Bronchial epithelial cell (primary cell): ENCODE measurements around the gene DUSP6. TPM values are rescaled to one million over a fixed set of nuclear protein-coding genes. Genes with fewer than 3 reads are reported as not detected.

Source experiments
- DNase-seq: peaks from one replicate; pipeline ENCODE4 v3.0.0-alpha.2; 2010; ENCODE audit warnings: low read depth
- FAIRE-seq: peaks from 2 replicates; lab custom pipeline; 2011; peaks lifted over from hg19 to GRCh38; lab: Jason Lieb, UNC
- H3K27me3 ChIP-seq: 2 replicates; pipeline ENCODE4 v1.5.1; 2011; ENCODE audit warnings: low read length; ENCODE audit not compliant: control insufficient read depth, insufficient read depth
- H3K36me3 ChIP-seq: 2 replicates; pipeline ENCODE4 v1.5.1; 2011; ENCODE audit warnings: low read length; ENCODE audit not compliant: control insufficient read depth, insufficient read depth
- H3K4me3 ChIP-seq: 2 replicates; pipeline ENCODE4 v1.5.1; 2011; ENCODE audit warnings: mild to moderate bottlenecking, low read depth, low read length, control low read depth
- total RNA-seq: library from RNA; depleted of rRNA; stranded (reverse); fragments of >200 nt; gene quantifications from 2 replicates; pipeline ENCODE4 v1.2.1, GENCODE V29; 2014
- TF ChIP-seq, protein P1 (sequence below): IDR thresholded peaks from 2 replicates; pipeline ENCODE4 v1.5.1; 2011; ENCODE audit warnings: mild to moderate bottlenecking, moderate library complexity, low read length, control low read depth, inconsistent platforms; ENCODE audit not compliant: insufficient read depth, severe bottlenecking

DUSP6 gene
- total RNA-seq, 1 donor from 2014 or later: 149 TPM

- Histone ChIP-seq H3K36me3 (no peaks in the 10 kb centered on the region), H3K27me3 (no peaks in the 10 kb centered on the region), H3K4me3 (no peak overlapping the region)
- TF ChIP-seq, protein P1, sequence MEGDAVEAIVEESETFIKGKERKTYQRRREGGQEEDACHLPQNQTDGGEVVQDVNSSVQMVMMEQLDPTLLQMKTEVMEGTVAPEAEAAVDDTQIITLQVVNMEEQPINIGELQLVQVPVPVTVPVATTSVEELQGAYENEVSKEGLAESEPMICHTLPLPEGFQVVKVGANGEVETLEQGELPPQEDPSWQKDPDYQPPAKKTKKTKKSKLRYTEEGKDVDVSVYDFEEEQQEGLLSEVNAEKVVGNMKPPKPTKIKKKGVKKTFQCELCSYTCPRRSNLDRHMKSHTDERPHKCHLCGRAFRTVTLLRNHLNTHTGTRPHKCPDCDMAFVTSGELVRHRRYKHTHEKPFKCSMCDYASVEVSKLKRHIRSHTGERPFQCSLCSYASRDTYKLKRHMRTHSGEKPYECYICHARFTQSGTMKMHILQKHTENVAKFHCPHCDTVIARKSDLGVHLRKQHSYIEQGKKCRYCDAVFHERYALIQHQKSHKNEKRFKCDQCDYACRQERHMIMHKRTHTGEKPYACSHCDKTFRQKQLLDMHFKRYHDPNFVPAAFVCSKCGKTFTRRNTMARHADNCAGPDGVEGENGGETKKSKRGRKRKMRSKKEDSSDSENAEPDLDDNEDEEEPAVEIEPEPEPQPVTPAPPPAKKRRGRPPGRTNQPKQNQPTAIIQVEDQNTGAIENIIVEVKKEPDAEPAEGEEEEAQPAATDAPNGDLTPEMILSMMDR: no peak
- FAIRE-seq (no peak), DNase-seq (no peak)
Measured at GRCh38 chr12:89384807-89385206, 32.5 kb upstream of the DUSP6 start.

GRCh38 chr12:89384050-89384758 is 31.9 kb upstream of the DUSP6 start:
- H3K36me3 ChIP-seq: no peaks in the 10 kb centered on the region
- TF ChIP-seq, protein P1: no peak
- H3K27me3 ChIP-seq: no peaks in the 10 kb centered on the region
- H3K4me3 ChIP-seq: no peak overlapping the region
- peak; percentile 81 for DNase-seq
- no peak for FAIRE-seq

DNA sequence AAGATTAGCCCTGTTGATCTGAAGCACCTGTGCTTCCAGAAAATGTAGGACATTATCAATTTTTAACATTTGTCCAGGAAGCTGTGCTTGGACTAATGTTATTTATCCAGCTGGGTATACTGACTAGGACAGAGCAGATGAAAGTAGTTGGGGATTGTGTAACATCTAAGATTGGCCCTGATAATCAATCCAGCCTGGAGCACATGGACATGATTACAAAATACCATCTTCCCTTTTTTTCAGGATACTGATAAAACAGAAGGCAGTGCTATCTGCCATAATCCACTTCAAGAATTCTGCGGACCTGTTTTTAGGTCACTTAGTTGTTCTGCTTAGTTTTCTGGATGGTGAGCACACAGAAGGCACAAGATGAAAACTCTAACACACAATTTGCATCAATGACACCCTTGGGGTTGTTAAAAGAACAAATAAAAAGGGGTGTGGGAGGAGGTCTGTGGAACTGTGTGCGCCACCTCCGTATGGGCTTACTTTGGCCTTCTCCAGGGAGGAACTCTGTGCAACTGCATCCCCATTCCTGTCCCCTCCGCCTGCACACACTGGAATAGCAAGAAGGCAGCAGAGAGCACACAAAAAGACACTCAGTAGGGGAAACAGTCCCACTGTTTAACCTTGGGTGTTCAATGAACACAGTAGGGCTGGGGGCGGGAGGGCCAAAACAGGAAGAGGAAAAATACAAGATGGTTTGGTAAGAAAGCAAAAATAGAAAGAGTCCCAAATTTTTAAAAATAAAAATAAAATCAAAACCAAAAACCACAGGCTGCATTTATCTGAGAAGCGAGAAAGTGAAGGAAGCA is 31.1 kb upstream of the DUSP6 start:
- H3K4me3 ChIP-seq: no peak overlapping the region
- H3K36me3 ChIP-seq: no peaks in the 10 kb centered on the region
- TF ChIP-seq, protein P1: no peak
- DNase-seq (no peak), FAIRE-seq (no peak)
- H3K27me3 ChIP-seq: no peaks in the 10 kb centered on the region

DNA sequence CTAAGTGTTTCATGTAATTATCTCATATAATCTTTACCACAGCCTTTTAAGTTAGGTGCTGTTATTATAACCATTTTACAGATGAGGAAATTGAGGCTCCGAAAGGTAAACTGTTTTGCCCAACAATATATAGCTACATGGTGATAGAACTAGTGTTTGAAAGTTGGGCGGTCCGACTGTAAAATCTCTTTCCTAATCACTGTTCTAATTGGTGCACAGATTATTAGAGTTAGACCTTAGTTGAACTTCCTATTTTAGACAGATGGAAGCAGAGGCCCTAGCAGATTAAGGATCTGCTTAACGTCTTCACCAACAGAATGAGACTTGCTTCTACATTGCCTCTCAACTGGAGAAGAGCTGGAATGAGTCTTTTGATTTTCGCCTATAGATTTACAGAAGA is 30.0 kb upstream of the DUSP6 start:
- FAIRE-seq: no peak
- Histone ChIP-seq H3K36me3 (no peaks in the 10 kb centered on the region), H3K4me3 (no peak overlapping the region), H3K27me3 (no peaks in the 10 kb centered on the region)
- DNase-seq: no peak
- TF ChIP-seq, protein P1: no peak

DNA sequence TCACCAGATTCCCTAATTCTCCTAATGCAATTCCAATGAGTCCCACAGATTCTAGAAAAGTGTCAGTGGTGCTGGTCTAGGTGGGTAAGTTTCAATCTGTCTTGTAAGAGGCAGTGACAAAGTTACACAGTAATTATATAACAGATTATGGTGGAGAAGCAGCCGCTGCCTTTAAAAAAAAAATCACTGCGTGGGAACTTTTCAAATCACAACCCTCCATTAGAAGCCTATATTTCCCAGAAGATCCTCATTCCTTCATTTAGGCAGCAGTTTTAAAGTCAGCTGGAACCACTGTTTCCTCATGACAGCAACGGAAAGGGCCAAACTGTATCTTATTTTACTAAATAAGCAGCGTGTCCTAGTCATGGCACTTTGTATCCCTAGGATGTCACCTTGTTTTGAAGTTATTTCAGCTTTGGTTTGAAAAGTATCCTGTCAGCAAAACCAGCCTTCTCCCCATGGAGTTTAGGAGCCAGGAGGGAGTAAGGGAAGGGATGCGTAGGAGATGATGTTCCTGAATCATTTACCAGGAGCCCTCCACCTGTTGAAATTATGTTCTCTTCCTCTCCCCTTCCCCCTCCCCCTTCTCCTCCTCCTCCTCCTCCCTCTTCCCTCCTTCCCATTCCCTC is 27.7 kb upstream of the DUSP6 start:
- DNase-seq: no peak
- TF ChIP-seq, protein P1: no peak
- H3K36me3 ChIP-seq: no peaks in the 10 kb centered on the region
- FAIRE-seq: no peak
- no peaks in the 10 kb centered on the region for H3K27me3 ChIP-seq
- H3K4me3 ChIP-seq: no peak overlapping the region
